BE2C (cell line): ENCODE measurements around the gene ZNF474.

Source experiments
- DNase-seq: peaks from one replicate; pipeline ENCODE4 v3.0.0-alpha.2; 2020
- H3K27me3 ChIP-seq: fragments of 250-450 bp; sonication (Bioruptor Pico); 2 replicates; pipeline ENCODE4 v1.5.1; 2020; ENCODE audit warnings: mild to moderate bottlenecking
- H3K36me3 ChIP-seq: fragments of 250-450 bp; sonication (Bioruptor Pico); 2 replicates; pipeline ENCODE4 v1.5.1; 2020; ENCODE audit warnings: mild to moderate bottlenecking
- H3K4me1 ChIP-seq: fragments of 250-450 bp; sonication (Bioruptor Pico); 2 replicates; pipeline ENCODE4 v1.5.1; 2020
- H3K4me3 ChIP-seq: 2 replicates; pipeline ENCODE4 v1.5.1; 2011; ENCODE audit warnings: low read depth, low read length
- H3K9me3 ChIP-seq: fragments of 250-450 bp; sonication (Bioruptor Pico); 2 replicates; pipeline ENCODE4 v1.5.1; 2020
- CTCF ChIP-seq: IDR thresholded peaks from 2 replicates; pipeline ENCODE4 v1.5.1; 2012; ENCODE audit warnings: mild to moderate bottlenecking, low read depth, low read length

The ZNF474 gene

GRCh38 chr5:122202952-122203351, 73.6 kb downstream of the ZNF474 start:
- no peak for TF ChIP-seq CTCF
- H3K4me1 ChIP-seq = no peaks in the 10 kb centered on the region
- H3K4me3 ChIP-seq = no peak overlapping the region
- H3K9me3 ChIP-seq = no peaks in the 10 kb centered on the region
- H3K27me3 ChIP-seq = no peaks in the 10 kb centered on the region
- H3K36me3 ChIP-seq = no peaks in the 10 kb centered on the region
- DNase-seq = no peak
